K562 (cell line): ENCODE data around the gene KCNQ5. TPM values are rescaled to one million over a fixed set of nuclear protein-coding genes. Genes with fewer than 3 reads are reported as not detected.

Experiments
- ATAC-seq: fragments of 200-7000 bp; cut with Tn5 transposase; 3 replicates; pipeline ENCODE4 v1.9.1; 2020; ENCODE audit warnings: moderate library complexity
- BruUV-seq: library from RNA; stranded (reverse); fragments of 400-500 nt; replicated peaks from 2 replicates; lab custom pipeline; 2021; lab: Mats Ljungman, UMichigan
- CTCF ChIA-PET: fragments of 300-600 bp; formaldehyde crosslinking; extraction: SDS; loops from one replicate; lab custom pipeline; 2021; ENCODE audit warnings: low intra/inter-chr PET ratio; lab: Yijun Ruan, JAX
- POLR2A ChIA-PET: fragments of 300-600, 350-650 bp; sonication (Branson Sonifier 250); formaldehyde crosslinking; extraction: SDS; loops from one replicate; lab custom pipeline; 2021; ENCODE audit warnings: antibody characterized with exemption, inconsistent platforms; lab: Yijun Ruan, JAX
- DNase-seq, 4 experiments: peaks; one replicate each; pipeline versions ENCODE4 v3.0.0 to v3.0.0-alpha.2; 2011 to 2018; ENCODE audit warnings: low spot score in 3 of 4, mixed read lengths in 3 of 4; ENCODE audit errors: extremely low read depth in 1 of 4
- FAIRE-seq: peaks from 2 replicates; lab custom pipeline; 2011; peaks lifted over from hg19 to GRCh38; lab: Jason Lieb, UNC
- H2AFZ ChIP-seq: 2 replicates; pipeline ENCODE4 v1.6.0; 2011; ENCODE audit warnings: low read depth, low read length, control low read depth, inconsistent platforms
- H3K27ac ChIP-seq: fragments of 200-600 bp; 3 replicates; pipeline ENCODE4 v1.8.0; 2011; ENCODE audit warnings: low read depth, mild to moderate bottlenecking, control low read depth, inconsistent platforms, low read length, moderate library complexity, mixed read lengths; ENCODE audit errors: extremely low read depth
- H3K27me3 ChIP-seq, 2 experiments: fragments of 300-600 bp in 1 of 2; 2 replicates in 1 of 2; 3 replicates in 1 of 2; pipeline versions ENCODE4 v1.6.0 to v1.8.0; 2011; ENCODE audit warnings: inconsistent platforms in 2 of 2, low read length in 2 of 2, mild to moderate bottlenecking in 1 of 2, mixed read lengths in 1 of 2, moderate library complexity in 1 of 2; ENCODE audit not compliant: control insufficient read depth in 2 of 2, insufficient read depth in 2 of 2
- H3K36me3 ChIP-seq: fragments of 300-600 bp; 3 replicates; pipeline ENCODE4 v1.8.0; 2011; ENCODE audit warnings: mild to moderate bottlenecking, low read length, inconsistent platforms; ENCODE audit not compliant: control insufficient read depth, insufficient read depth
- H3K4me1 ChIP-seq, 2 experiments: fragments of 200-600 bp in 1 of 2; replicated peaks in 1 of 2; 2 replicates in 1 of 2; 3 replicates in 1 of 2; pipeline versions ENCODE4 v1.5.1 to v1.8.0; 2011; ENCODE audit warnings: inconsistent platforms in 2 of 2, low read length in 2 of 2, mild to moderate bottlenecking in 1 of 2, mixed read lengths in 1 of 2, moderate library complexity in 1 of 2; ENCODE audit not compliant: control insufficient read depth in 2 of 2, insufficient read depth in 2 of 2
- H3K4me2 ChIP-seq: 2 replicates; pipeline ENCODE4 v1.6.1; 2011; ENCODE audit warnings: low read length, control low read depth, inconsistent platforms, mixed read lengths; ENCODE audit not compliant: insufficient read depth
- H3K4me3 ChIP-seq: fragments of 200-600 bp; sonication (generic), shearing (Covaris generic); 2 replicates; pipeline ENCODE4 v1.5.1; 2016; ENCODE audit warnings: control low read depth, inconsistent platforms
- H3K79me2 ChIP-seq: fragments of 200-600 bp; 3 replicates; pipeline ENCODE4 v1.8.0; 2011; ENCODE audit warnings: low read length, inconsistent platforms; ENCODE audit not compliant: control insufficient read depth, insufficient read depth
- H3K9ac ChIP-seq, 2 experiments: 2 replicates each; pipeline versions ENCODE4 v1.6.0 to v1.6.1; 2011; ENCODE audit warnings: low read depth in 2 of 2, low read length in 2 of 2, control low read depth in 1 of 2, inconsistent platforms in 1 of 2, mild to moderate bottlenecking in 1 of 2, mixed read lengths in 1 of 2; ENCODE audit not compliant: insufficient read depth in 1 of 2
- H3K9me1 ChIP-seq: one replicate; pipeline ENCODE4 v1.6.0; 2011; ENCODE audit warnings: inconsistent platforms, mild to moderate bottlenecking, low read length, moderate library complexity; ENCODE audit not compliant: control insufficient read depth, insufficient read depth
- H3K9me3 ChIP-seq: replicated peaks from 2 replicates; pipeline ENCODE4 v1.5.1; 2011; ENCODE audit warnings: low read depth, low read length, inconsistent platforms; ENCODE audit not compliant: control insufficient read depth, insufficient read depth
- H4K20me1 ChIP-seq: replicated peaks from 2 replicates; pipeline ENCODE4 v1.6.1; 2011; ENCODE audit warnings: low read length, inconsistent platforms, mixed read lengths; ENCODE audit not compliant: control insufficient read depth, insufficient read depth
- ETV1 ChIP-seq: fragments of 450-650 bp; conservative IDR thresholded peaks from 2 replicates; pipeline ENCODE4 v1.6.1; 2016; ENCODE audit warnings: missing genetic modification characterization, control low read depth, low read depth, missing compliant biosample characterization
- RFX1 ChIP-seq: fragments of 450-650 bp; IDR thresholded peaks from 2 replicates; pipeline ENCODE4 v1.6.1; 2016; ENCODE audit warnings: mild to moderate bottlenecking, moderate library complexity
- ZNF436 ChIP-seq: fragments of 250-450, 450-650 bp; sonication (Bioruptor Pico); formaldehyde crosslinking; IDR thresholded peaks from 2 replicates; pipeline ENCODE4 v1.7.0; 2020; ENCODE audit warnings: mild to moderate bottlenecking
- WGBS: fragments of 100-300 bp; shearing (Covaris generic); methylation state at CpG from one replicate; pipeline ENCODE4 v1.1.6; 2016; ENCODE audit warnings: low coverage, mixed read lengths; ENCODE audit not compliant: insufficient coverage; ENCODE audit errors: missing lambda C conversion rate; 5-methylcytosine and 5-hydroxymethylcytosine counted together
- in situ Hi-C: fragments of 300-500 bp; cut with MboI; formaldehyde crosslinking; loops from 4 replicates; pipeline ENCODE4 v1.15.0; 2018; ENCODE audit warnings: inconsistent platforms, mixed read lengths
- intact Hi-C: fragments of 100-400 bp; cut with micrococcal nuclease; formaldehyde crosslinking; loops from 2 replicates; pipeline ENCODE4 v1.14.2; 2022
- polyA plus RNA-seq, 8 experiments: library from polyadenylated mRNA; depleted of rRNA in 4 of 8; stranded (reverse) in 5 of 8; unstranded in 3 of 8; fragments of >200 nt; fragmentation: Nextera tagmentation in 2 of 8; fragmentation: Illumina TruSeq in 1 of 8; extraction: Ambion mirVana in 2 of 8; extraction: Trizol in 1 of 8; gene quantifications; 2 replicates each; pipeline versions ENCODE4 v1.2.1 to v1.2.3, GENCODE V29; 2011 to 2014; ENCODE audit warnings: inconsistent platforms in 1 of 8, missing spikeins in 1 of 8
- total RNA-seq, 7 experiments: library from RNA; depleted of rRNA in 6 of 7; stranded (reverse); fragments of >200 nt in 6 of 7; fragmentation: Illumina TruSeq in 2 of 7; extraction: Trizol in 2 of 7; gene quantifications; 2 replicates each; pipeline versions ENCODE4 v1.2.1 to v1.2.3, GENCODE V29; 2011 to 2021; ENCODE audit warnings: low replicate concordance in 1 of 7
- TF ChIP-seq, protein P1 (sequence below), 2 experiments: fragments of 450-650 bp in 1 of 2; sonication (generic) in 1 of 2; formaldehyde crosslinking in 1 of 2; IDR thresholded peaks; 2 replicates each; pipeline versions ENCODE4 v1.7.1 to v1.9.0; 2016 to 2022; ENCODE audit warnings: inconsistent platforms in 1 of 2, mild to moderate bottlenecking in 1 of 2, missing genetic modification reagents in 1 of 2
- TF ChIP-seq, protein P2 (sequence below): fragments of 450-650 bp; IDR thresholded peaks from 2 replicates; pipeline ENCODE4 v1.6.1; 2014; ENCODE audit warnings: low read depth, mild to moderate bottlenecking, moderate library complexity, borderline replicate concordance

Gene KCNQ5
- total and polyA plus RNA-seq, 9 of the 15 experiments (the other 6 are each of a cell fraction or from before 2014, with no cell fraction given): 0.31 to 5.9 (median 2.6) TPM

- Histone ChIP-seq H3K9me3 (no peaks in the 10 kb centered on the region), H3K27me3 (no peaks in the 10 kb centered on the region), H3K9ac (no peak overlapping the region), H3K27ac (no peak overlapping the region), H3K4me3 (no peak overlapping the region), H3K4me1 (no peaks in the 10 kb centered on the region), H3K4me2 (no peak overlapping the region), H3K36me3 (no peaks in the 10 kb centered on the region), H3K79me2 (no peaks in the 10 kb centered on the region), H4K20me1 (no peaks in the 10 kb centered on the region), H2AFZ (no peak overlapping the region), H3K9me1 (no peaks in the 10 kb centered on the region)
- ATAC-seq (no peak), DNase-seq (no peak), FAIRE-seq (no peak)
- ChIA-PET CTCF (no interaction called here), POLR2A (no interaction called here)
- in situ Hi-C loops (no loop called here), intact Hi-C loops (no loop called here)
- no peak for TF ChIP-seq ZNF436 (CRISPR knock-in tag)
- WGBS: 23% methylated on average over 2 of the region's 2 CpGs
- BruUV-seq: no TSS peak
Measured at GRCh38 chr6:72828904-72829303, 207.0 kb downstream of the KCNQ5 start.

- BruUV-seq: no TSS peak
- Histone ChIP-seq H3K9me3 (no peaks in the 10 kb centered on the region), H3K4me2 (no peak overlapping the region), H3K27ac (no peak overlapping the region), H3K9ac (no peak overlapping the region), H3K4me3 (no peak overlapping the region), H3K79me2 (no peaks in the 10 kb centered on the region), H3K9me1 (no peaks in the 10 kb centered on the region), H3K4me1 (no peaks in the 10 kb centered on the region), H2AFZ (no peak overlapping the region), H3K27me3 (no peaks in the 10 kb centered on the region), H3K36me3 (no peaks in the 10 kb centered on the region), H4K20me1 (no peaks in the 10 kb centered on the region)
- ChIA-PET CTCF (no interaction called here), POLR2A (no interaction called here)
- DNase-seq (no peak), ATAC-seq (no peak), FAIRE-seq (no peak)
- 21% methylated on average over 3 of the region's 3 CpGs for WGBS
- intact Hi-C loops (no loop called here), in situ Hi-C loops (no loop called here)
- TF ChIP-seq, protein P1, sequence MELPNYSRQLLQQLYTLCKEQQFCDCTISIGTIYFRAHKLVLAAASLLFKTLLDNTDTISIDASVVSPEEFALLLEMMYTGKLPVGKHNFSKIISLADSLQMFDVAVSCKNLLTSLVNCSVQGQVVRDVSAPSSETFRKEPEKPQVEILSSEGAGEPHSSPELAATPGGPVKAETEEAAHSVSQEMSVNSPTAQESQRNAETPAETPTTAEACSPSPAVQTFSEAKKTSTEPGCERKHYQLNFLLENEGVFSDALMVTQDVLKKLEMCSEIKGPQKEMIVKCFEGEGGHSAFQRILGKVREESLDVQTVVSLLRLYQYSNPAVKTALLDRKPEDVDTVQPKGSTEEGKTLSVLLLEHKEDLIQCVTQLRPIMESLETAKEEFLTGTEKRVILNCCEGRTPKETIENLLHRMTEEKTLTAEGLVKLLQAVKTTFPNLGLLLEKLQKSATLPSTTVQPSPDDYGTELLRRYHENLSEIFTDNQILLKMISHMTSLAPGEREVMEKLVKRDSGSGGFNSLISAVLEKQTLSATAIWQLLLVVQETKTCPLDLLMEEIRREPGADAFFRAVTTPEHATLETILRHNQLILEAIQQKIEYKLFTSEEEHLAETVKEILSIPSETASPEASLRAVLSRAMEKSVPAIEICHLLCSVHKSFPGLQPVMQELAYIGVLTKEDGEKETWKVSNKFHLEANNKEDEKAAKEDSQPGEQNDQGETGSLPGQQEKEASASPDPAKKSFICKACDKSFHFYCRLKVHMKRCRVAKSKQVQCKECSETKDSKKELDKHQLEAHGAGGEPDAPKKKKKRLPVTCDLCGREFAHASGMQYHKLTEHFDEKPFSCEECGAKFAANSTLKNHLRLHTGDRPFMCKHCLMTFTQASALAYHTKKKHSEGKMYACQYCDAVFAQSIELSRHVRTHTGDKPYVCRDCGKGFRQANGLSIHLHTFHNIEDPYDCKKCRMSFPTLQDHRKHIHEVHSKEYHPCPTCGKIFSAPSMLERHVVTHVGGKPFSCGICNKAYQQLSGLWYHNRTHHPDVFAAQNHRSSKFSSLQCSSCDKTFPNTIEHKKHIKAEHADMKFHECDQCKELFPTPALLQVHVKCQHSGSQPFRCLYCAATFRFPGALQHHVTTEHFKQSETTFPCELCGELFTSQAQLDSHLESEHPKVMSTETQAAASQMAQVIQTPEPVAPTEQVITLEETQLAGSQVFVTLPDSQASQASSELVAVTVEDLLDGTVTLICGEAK (IDR thresholded peaks at IDR 0.05): no peak
- TF ChIP-seq, protein P1 (CRISPR knock-in tag; IDR thresholded peaks at IDR 0.05): no peak
- TF ChIP-seq ETV1 (no peak), RFX1 (no peak)
- TF ChIP-seq, protein P2, sequence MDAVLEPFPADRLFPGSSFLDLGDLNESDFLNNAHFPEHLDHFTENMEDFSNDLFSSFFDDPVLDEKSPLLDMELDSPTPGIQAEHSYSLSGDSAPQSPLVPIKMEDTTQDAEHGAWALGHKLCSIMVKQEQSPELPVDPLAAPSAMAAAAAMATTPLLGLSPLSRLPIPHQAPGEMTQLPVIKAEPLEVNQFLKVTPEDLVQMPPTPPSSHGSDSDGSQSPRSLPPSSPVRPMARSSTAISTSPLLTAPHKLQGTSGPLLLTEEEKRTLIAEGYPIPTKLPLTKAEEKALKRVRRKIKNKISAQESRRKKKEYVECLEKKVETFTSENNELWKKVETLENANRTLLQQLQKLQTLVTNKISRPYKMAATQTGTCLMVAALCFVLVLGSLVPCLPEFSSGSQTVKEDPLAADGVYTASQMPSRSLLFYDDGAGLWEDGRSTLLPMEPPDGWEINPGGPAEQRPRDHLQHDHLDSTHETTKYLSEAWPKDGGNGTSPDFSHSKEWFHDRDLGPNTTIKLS: no peak
Measured at GRCh38 chr6:72832271-72832670, 210.4 kb downstream of the KCNQ5 start.
